Activated T-cell treated with anti-CD3 and anti-CD28 coated beads, Interleukin-2, amount 50 U/mL, for 1 hour (primary cell): Measurements from ENCODE around the gene VRK1.
"Not testable (repeated sequence)": the region's sequence is repeated elsewhere in the genome, so short reads cannot be mapped to it uniquely, and the experiment has no call there.

ENCODE experiments used
- DNase-seq: peaks from one replicate; pipeline ENCODE4 v3.0.0-alpha.2; 2020

Gene VRK1

DNA sequence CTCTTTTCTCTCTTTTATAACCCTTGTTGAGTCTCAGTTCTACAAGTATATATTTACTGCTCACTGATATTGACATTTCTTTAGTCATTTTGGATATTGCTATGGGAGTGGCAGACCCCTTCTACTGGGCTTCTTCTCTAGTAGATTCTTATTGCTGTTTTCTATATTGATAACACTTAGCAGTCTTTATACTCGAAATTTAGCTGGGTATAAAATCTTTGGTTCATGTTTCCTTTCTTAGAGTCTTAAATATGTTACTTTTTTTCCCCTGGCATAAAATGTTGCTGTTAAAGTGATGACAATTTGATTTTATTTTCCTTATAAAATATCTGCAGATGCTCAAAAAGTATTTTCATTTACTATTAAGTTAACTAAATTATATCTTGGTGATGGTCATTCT is 32.6 kb downstream of the VRK1 start:
- no peak for DNase-seq

DNA sequence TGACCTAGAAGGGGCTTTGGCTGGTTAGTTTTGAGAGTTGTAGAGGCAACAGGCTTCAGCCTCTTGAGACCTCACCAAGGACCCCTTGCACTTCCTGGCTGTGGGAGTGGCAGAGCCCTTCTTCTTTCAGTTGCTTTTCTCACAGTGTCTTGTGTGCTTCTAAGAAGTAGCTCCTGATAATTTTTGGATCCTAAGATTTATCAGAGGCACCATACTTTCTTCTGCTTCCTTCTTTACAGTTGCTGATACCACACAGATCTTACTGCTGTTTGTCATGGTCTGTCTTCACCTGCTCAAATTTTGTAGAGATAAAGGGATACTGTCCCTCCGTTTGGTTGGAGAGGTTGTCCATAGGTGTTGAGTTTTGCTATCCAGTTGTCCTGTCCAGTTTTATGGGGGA is 33.8 kb downstream of the VRK1 start:
- DNase-seq: no peak

DNA sequence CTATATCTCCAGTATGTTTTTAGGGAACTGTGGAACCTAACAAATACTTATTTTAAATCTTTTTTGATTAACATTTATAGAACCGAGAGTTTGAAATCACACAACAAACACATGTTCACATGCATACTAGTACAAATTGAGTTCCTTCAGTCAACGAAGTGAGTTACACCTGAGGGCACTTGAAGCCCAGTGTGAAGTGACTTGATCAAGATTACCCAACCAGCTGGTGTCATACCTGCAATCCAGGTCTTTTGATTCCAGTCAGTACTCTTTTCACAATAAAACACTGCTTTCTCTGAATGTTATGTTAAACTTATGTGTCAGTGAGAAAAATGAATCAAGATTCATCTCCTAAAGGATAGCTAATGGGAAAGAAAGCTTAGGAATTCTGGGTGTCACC is 35.2 kb downstream of the VRK1 start:
- DNase-seq: no peak

DNA sequence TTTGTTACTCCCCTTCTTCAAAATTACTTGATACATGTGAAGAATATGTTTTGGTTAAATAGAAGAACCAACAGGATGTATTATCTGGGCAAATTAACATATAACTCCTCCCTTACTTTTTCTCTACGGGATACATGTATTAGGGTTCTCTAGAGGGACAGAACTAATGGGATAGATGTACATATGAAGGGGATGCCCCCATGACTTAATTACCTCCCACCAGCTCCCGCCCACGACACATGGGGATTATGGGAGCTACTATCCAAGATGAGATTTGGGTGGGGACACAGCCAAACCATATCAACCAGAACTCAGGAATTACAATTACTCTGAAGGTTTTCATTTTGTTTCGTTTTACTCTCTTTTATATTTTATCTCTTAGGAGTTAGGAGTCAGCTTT is 41.3 kb downstream of the VRK1 start:
- no peak for DNase-seq

DNA sequence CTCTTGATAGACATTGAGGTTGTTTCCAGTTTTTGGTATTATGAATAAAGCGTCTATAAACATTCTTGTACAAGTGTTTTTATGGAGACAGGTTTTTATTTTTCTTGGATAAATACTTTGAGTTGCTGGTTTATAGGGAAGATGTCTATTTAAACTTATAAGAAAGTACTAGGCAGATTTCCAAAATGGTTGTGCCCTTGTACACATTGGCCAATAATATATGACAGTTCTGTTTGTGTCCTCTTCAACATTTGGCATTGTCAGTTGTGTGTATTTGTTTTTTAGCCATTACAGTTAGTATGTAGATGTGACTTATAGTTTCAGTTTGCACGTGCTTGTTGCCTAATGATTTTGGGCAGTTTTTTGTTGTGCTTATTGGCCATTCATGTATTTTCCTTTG is 42.1 kb downstream of the VRK1 start:
- DNase-seq: no peak

DNA sequence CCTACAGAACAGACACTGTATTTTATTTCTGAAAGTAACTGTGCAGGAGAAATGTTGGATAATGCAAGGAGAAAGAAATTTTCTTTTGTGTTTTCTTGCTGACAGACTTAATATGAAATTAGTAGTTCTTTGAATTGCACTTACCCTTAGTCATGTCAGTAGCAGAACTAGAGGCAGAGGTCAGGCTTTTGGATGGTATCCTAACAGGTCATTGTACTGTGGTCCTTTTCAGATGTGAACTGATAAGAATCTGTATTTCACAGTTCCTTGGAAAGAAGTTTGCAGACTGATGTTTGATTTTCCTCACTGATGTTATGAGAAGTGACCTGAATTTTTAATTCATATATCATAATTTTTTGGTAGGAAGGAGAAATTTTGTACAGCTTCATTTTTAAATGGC is 46.0 kb downstream of the VRK1 start:
- DNase-seq: no peak

DNA sequence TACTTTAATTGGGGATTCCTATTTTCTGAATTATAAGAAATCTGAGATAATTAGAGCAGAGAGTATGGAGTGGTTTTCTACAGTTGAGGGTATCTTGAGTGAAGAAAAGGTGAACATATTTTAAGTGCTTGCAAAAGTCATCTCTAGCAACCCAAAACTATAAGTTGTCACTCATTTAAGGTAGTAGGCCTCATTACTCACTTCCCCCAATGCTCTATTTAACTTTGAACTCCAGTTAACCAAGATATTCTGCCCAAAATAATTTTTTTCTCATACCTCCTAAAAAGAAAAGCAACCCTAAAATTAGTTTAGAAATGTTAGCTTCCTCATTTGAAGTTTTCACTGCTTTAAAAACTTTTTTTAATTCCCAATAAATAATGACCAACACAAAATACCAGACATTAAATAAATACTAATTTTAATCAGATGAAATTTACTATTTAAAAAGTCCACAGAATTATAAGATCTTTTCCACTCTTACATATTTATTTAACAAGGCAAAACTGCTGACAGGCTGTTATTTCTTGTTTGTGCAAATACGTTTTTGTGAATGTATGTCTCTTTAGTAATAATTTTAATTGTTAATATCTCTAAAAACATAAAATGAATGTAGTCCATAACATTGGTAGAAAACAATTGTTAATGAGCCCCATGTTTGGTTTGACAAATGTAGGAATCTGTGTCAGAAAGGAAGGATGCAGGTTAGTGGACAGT is 47.8 kb downstream of the VRK1 start:
- no peak for DNase-seq

DNA sequence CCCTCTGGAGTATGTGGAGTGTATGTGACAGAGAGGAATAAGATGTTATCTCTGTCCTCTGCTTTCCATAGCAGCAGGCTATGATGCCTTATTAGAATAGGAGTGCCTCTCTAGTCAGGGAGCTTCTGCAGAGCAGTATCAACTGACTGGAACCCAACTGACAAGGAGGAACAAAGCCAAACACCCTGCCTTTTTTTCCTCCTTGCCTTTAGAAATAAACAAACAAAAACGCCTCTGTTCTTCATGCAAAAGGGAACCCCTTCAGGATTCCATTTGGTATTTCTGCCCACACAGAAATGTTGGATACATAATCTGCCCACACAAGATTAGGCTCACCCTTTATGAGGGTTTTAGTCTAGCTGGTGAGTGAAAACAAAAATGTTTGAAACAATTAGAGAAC is 50.3 kb downstream of the VRK1 start:
- no peak for DNase-seq

DNA sequence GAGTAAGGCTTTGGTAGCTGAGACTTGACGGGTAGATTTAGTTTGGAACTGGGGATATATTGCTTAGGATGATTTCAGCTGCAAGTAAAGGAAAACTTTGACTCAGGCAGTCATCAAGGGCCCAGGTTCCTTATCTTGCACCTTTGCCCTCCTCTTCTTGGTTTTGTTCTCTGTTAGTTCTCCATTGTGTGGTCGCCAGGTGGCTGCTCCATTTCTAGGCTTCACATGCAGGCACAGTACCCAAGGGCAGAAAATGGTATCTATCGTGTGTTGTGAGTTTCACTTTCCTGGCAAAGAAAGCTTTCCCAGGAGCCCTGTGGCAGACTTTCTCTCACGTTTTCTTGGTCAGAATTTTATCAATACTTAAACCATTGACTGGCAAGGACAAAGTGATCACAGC is 50.8 kb downstream of the VRK1 start:
- DNase-seq: no peak

DNA sequence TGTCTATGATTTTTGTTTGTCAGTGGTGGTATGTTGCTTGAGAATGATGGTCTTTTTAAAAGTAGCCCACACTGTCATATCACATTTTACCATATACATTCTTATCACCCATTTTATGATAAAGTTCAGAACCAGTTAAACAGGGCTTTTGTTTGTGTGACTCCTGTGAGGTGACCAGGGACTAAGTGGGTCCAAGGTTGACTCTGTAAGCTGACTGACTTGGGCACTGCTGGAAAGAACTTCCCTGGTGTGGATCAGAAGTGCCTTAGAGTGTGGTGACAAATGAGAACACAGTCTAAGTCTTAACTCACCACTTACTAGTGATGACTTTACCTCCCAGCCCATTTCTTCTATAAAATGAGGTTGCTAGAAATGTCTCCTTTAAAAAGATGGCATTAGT is 52.6 kb downstream of the VRK1 start:
- no peak for DNase-seq

DNA sequence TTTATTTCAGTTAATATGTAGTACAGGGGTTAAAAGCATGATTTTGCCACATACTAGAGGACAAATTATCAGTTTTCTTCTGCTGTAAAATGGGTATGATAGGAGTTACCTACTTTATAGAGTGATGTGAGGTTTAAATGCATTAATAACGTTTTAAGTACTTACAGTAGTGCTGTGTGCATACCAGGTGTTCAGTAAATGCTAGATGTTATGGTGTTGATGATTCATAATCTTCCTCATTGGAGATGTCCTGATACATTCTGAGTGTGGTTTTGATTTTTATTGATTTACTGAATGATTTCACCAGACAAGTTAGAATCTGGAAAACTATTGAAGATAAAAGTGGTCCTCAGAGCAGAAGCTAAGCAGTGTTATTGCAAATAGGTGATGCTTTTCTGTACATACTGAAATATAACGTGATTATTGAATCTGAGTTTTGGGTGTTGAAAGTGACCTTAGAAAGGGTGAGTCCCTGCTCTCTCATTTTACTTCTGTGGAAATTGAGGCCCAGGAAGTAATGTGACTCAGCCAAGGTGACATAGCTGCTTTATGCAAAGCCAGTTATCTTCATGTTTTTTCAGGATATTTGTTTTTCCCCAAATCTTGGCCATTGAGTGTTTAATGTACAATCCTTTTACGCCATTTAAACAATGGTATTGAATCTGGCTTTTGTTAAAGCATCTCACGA is 54.7 kb downstream of the VRK1 start:
- no peak for DNase-seq

DNA sequence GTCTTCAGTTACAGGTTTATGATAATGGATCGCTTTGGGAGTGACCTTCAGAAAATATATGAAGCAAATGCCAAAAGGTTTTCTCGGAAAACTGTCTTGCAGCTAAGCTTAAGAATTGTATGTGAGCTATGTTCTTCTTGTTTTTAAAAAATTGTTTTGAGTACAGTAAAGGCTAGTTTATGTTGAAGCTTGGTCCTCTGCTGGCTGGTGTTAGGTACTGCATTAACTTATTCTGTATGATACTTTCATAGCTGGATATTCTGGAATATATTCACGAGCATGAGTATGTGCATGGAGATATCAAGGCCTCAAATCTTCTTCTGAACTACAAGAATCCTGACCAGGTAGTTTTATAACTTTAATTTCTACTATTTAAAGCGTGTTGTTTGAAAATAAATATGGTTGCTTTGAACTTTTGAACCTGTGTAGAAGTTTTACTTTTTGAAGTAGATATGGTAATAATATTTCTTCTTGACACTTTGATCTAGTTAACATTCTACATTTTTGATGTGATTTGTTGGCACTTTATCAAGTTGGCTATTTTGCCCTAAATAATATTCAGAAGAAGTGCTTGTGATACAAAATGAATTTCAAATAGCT is 55.7 kb downstream of the VRK1 start:
- no peak for DNase-seq

DNA sequence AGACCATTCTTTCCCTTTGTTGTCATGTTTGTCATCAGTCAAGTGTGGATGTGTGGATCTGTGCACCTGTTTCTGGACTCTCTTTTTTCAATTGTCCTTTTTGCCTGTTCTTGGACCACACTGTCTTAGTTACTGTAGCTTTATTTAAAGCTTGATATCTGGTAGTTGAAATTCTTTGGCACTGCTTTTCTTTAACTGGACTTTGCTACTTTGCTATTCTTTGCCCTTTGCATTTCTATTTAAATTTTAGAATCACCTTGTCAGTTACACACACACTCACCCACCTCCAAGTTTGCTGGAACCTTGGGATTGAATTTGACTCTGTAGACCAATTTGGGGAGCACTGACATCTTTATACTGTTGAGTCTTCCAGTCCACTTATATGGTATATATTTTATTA is 61.5 kb downstream of the VRK1 start:
- DNase-seq: no peak

DNA sequence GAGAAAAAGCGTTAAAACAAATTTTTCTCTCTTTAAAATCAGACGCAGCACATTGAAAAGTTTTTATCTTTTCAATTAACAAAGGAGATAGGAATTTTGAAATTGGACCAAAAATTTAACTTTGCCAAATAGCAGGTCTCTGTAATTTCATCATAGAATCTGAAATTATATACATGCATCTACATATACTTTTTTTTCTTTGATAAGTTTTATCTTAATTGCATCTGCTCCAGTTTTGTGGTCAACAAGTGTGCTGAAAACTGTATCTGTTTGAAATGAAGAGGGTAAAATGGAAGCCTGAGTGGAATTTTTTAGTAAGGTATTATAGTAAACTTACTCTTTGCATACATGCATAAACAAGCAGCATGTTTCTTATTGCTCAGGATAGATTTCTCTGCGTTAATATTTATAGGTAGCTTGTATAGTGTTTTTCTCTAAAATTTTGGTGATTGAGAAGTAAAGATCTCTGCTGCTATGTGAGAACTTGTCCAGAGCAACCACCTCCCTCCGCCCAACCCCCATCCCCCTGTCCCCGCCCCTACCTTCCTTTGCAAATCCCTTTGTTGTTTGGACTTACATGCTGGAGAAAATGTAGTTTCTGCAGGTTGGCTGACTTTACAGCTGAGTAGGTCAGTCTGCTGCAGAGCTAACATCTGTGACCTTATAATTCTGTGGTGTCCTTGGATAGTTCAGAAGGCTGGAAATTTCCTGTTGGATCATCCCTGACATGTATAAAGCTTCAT is 64.6 kb downstream of the VRK1 start:
- no peak for DNase-seq

DNA sequence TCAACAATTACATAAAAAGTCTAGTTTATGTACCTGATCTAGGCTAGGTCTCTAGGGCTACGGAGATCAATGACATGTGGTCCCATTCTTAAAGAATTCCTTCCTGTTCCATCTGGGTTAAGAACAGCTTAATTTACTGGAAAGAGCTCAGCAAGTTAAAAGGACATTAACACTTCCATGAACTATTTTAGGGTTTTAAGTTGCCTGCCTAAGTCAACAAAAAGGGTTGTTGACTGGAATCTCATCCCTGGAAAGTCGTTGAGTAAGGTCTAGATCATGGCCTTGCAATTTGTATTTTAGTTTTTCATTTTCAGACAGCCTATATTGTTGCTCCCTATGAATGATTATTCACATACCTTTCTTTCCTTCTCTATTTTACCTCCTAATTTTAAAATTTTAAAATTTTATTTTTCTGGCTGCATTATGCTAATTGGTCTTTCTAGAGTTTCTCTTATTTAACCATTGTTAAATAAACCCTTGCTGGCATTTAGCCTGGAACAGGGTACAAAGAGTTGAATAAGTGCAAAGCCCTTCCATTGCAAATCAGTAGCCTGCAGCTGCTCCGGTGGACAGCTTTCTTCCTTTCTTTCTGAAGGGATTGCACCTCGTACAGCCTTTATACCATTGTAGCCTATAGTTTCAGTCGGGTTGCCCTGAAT is 66.3 kb downstream of the VRK1 start:
- DNase-seq: no peak

DNA sequence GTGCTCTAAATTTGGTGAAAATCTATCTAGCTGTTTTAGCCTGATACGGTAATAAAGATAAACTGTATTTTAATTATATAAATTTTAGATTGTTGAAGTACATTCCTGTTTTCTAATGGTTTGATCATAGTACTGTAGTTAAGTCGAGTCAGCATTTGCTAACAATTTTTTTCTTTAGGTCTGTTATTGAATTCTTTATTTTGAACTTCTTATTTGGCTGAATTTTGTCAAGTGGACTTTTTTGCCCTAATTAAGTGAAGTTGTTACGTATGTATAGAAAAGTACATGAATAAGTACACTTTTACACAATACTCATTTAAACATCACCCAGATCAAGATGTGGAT is 66.8 kb downstream of the VRK1 start:
- no peak for DNase-seq

DNA sequence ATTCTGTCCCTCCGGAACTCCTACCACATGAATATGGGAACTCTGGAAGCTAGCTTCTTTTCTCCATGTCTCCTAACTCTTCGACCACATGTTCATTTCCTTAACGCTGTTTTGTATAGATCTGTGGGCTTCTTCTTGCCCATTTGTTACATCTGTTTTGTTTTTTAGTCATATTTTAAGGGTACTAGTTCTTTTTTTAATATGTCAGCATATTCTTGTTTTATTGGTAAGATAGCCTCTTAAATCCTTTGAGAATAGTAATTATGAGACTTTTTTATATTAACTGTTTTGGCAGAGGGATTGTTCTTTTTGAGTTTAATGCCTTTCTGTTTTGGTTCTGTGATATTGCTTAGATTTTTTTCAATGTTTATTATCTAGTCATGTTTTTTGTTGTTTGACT is 70.5 kb downstream of the VRK1 start:
- DNase-seq: no peak

DNA sequence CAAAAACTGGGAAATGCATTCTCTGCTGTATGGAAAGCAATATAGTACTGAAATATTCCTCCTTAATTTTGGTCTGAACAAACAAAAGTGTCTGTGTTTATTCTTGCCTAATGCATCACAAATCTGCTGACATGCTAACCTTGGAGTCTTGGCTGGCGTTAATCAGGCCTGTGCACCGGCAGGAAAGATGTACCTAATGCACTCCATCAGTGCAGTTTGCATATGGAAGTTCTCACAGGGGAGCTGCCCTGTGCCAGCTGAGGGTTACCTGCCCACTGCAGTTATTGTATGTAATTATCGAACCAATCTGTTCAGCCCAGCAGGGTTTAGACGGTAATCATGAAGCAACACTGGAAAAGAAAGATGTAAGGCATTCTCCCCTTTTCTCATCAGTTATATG is 76.9 kb downstream of the VRK1 start:
- DNase-seq: no peak

DNA sequence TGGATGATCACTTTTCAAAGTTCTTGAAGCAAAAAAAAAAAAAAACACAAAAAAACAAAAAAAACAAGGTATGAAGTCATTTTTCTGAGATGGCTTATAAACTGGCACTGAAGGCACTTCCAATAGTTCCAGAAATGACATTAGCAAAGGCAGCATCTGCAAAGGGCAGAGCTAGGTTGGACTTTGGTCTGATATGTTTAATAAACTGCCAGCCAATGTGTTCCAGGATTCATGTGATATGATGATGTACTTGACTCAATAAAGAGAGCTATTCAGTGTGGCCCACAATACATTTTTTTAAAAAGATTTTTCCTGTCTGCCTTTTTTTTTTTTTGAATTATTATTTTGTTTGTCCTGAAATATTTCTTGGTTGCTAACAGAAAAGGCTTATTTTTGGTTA is 79.6 kb downstream of the VRK1 start:
- no peak for DNase-seq

DNA sequence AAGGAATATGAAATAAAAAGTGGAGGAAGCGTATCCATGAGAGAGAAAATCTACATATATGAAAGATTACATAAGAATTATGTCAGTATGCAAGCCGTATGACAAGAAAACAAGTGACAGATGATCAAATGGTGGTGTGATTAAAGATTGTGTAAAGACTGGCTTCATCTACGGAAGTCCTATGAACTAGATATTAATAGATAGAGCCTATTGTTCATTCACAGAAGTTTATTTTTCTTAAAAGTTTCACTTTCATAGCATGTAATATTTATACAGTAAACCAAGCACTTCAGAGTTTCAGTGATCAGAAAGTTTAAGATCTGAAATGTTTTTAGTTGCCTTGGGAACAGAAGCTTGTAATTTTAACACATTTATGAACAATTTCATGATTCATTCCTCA is 84.5 kb downstream of the VRK1 start:
- DNase-seq: no peak

DNA sequence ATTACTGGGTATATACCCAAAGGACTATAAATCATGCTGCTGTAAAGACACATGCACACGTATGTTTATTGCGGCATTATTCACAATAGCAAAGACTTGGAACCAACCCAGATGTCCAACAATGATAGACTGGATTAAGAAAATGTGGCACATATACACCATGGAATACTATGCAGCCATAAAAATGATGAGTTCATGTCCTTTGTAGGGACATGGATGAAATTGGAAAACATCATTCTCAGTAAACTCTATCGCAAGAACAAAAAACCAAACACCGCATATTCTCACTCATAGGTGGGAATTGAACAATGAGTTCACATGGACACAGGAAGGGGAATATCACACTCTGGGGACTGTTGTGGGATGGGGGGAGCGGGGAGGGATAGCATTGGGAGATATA is 86.8 kb downstream of the VRK1 start:
- not testable (repeated sequence) for DNase-seq

DNA sequence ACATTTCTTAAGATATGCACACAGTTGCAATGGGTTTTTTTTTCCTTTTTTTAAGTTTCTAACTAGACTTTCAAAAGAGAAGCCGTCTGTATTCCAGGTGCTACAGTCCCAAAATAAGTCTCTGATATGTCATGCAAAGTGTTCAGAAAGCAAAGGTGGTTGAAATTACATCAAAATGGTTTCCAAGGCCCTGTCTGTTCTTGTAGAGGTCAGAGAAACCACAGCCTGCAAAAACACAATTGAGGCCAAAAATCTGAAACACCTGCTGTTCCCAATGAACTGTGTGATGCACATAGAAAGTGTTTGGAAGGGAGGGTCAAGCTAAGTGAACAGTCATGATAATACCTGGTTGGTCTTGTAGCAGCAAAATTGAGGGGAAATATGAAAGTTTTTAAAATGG is 91.0 kb downstream of the VRK1 start:
- no peak for DNase-seq

DNA sequence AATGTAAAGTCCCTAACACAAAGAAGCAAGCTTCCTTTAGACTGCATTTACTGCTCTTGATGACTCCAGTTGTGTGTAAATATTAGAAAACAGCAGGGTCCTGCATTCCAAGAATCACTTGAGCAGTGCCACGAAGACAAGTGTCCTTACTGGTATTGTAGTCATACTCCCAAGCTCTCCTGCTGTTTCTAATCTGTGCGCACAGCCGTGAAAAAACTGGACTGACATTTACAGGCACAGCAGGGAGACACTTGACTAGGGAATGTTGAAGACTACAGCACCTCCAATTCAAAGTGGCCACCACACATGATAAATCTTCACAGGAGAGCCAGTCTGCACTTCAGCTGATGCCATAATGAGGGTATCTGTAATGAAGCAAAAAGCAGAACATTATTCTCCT is 91.4 kb downstream of the VRK1 start:
- DNase-seq: no peak

DNA sequence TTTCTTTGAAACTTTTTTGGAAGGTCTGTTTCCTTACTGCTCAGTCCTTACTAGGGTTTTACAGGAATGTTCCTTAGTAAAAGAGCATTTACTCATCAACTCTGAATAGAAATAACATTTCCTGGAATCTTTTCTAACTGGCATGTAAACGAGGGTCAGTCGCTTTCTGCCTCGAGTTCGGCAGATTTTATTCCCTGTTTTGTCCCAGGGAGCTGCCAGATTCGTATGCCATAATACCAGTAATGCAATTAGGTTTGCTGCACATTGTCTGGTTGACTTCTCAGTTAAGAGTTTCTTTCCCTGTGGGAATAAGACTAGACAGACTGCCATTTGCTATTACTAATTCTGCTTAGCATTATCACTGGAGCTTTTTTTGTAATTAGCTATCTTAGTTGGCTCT is 91.9 kb downstream of the VRK1 start:
- no peak for DNase-seq
